ENCODE results near the gene TMEM185B.

TMEM185B gene

GRCh38 chr2:120244656-120245519, 21.7 kb upstream of the TMEM185B start:
- TF ChIP-seq, protein P1, sequence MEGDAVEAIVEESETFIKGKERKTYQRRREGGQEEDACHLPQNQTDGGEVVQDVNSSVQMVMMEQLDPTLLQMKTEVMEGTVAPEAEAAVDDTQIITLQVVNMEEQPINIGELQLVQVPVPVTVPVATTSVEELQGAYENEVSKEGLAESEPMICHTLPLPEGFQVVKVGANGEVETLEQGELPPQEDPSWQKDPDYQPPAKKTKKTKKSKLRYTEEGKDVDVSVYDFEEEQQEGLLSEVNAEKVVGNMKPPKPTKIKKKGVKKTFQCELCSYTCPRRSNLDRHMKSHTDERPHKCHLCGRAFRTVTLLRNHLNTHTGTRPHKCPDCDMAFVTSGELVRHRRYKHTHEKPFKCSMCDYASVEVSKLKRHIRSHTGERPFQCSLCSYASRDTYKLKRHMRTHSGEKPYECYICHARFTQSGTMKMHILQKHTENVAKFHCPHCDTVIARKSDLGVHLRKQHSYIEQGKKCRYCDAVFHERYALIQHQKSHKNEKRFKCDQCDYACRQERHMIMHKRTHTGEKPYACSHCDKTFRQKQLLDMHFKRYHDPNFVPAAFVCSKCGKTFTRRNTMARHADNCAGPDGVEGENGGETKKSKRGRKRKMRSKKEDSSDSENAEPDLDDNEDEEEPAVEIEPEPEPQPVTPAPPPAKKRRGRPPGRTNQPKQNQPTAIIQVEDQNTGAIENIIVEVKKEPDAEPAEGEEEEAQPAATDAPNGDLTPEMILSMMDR (conservative IDR thresholded peaks at IDR 0.05; ENCODE audit: low read length) = no peak
- TF ChIP-seq EZH2phosphoT487 (IDR thresholded peaks at IDR 0.05; ENCODE audit: borderline replicate concordance) = no peak
- H3K4me1 ChIP-seq (ENCODE audit: insufficient read depth, low read length, poor library complexity, severe bottlenecking) = peaks cover 12% of the 10 kb centered on the region
- H3K9ac ChIP-seq (ENCODE audit: low read depth, low read length, poor library complexity, severe bottlenecking) = no peak overlapping the region
- no peaks in the 10 kb centered on the region for H3F3A ChIP-seq (ENCODE audit: low read depth)
- no peak overlapping the region for H3K4me3 ChIP-seq (ENCODE audit: low read length, poor library complexity, severe bottlenecking)
- no peaks in the 10 kb centered on the region for H3K36me3 ChIP-seq (ENCODE audit: insufficient read depth, low read length)
- no peaks in the 10 kb centered on the region for H3K79me2 ChIP-seq (ENCODE audit: insufficient read depth, low read length)
- H2AFZ ChIP-seq (ENCODE audit: low read length) = no peak overlapping the region
- H3K9me2 ChIP-seq (replicated peaks; ENCODE audit: low read depth, low read length) = no peaks in the 10 kb centered on the region
- no peaks in the 10 kb centered on the region for H3K27me3 ChIP-seq (ENCODE audit: insufficient read depth, low read length, poor library complexity, severe bottlenecking)
- no peaks in the 10 kb centered on the region for H3K9me3 ChIP-seq (ENCODE audit: insufficient read depth, low read depth, low read length)
- H3K4me2 ChIP-seq (ENCODE audit: low read depth, low read length, poor library complexity, severe bottlenecking) = no peak overlapping the region
- no peaks in the 10 kb centered on the region for H4K20me1 ChIP-seq (ENCODE audit: insufficient read depth, low read length, poor library complexity, severe bottlenecking)

DNA sequence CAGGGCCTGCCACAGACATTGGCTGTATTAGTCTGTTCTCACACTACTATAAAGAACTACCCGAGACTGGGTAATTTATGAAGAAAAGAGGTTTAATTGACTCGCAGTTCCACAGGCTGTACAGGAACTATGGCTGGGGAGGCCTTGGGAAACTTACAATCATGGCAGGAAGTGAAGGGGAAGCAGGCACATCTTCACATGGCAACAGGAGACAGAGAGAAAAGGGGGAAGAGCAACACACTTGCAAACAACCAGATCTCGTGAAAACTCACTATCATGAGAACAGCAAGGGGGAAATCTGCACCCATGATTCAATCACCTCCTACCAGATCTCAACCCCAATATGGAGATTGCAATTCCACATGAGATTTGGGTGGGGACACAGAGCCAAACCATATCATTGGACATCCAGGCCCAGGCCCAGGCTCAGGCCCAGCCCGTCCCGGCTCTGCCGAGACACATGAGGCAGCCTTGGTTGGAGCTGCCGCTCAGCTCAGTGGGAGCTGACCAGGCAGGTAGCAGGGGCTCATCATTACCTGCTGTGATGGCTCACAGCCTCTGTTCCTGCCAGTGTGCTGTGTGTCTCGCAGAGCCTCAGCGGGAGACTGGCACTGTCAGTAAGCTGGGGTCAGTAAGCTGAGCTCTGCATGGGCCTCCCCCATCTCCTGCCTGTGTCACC, 20.8 kb upstream of the TMEM185B start:
- Histone ChIP-seq H3K4me2 (ENCODE audit: low read depth, low read length, poor library complexity, severe bottlenecking) (no peak overlapping the region), H4K20me1 (ENCODE audit: insufficient read depth, low read length, poor library complexity, severe bottlenecking) (no peaks in the 10 kb centered on the region), H3K4me3 (ENCODE audit: low read length, poor library complexity, severe bottlenecking) (no peak overlapping the region), H3K4me1 (ENCODE audit: insufficient read depth, low read length, poor library complexity, severe bottlenecking) (peaks cover 12% of the 10 kb centered on the region), H3K9ac (ENCODE audit: low read depth, low read length, poor library complexity, severe bottlenecking) (no peak overlapping the region), H3F3A (ENCODE audit: low read depth) (no peaks in the 10 kb centered on the region), H3K27me3 (ENCODE audit: insufficient read depth, low read length, poor library complexity, severe bottlenecking) (no peaks in the 10 kb centered on the region), H3K9me2 (replicated peaks; ENCODE audit: low read depth, low read length) (no peaks in the 10 kb centered on the region), H3K9me3 (ENCODE audit: insufficient read depth, low read depth, low read length) (no peaks in the 10 kb centered on the region), H3K79me2 (ENCODE audit: insufficient read depth, low read length) (no peaks in the 10 kb centered on the region), H2AFZ (ENCODE audit: low read length) (no peak overlapping the region), H3K36me3 (ENCODE audit: insufficient read depth, low read length) (no peaks in the 10 kb centered on the region)
- no peak for TF ChIP-seq EZH2phosphoT487 (IDR thresholded peaks at IDR 0.05; ENCODE audit: borderline replicate concordance)
- TF ChIP-seq, protein P1 (conservative IDR thresholded peaks at IDR 0.05; ENCODE audit: low read length) = no peak

DNA sequence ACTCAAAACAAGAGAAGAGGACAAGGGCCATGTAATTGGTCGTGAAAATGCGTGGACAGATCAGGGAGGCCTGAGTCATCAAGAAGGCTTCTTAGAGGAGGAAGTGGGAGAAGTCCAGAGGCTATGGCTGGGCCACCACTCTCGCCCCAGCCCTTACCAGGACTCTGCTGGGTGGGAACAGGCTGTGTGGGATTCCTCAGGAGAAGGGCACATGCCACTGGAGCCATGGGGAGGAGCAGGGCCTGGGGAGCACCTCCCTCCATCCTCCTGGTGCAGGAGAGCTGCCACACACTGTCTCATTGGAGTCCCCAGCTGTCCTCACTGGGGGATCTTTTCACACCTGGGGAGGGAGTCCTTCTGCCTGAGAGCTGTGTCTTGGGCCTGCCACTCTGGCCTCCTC, 20.0 kb upstream of the TMEM185B start:
- Histone ChIP-seq H3K4me2 (ENCODE audit: low read depth, low read length, poor library complexity, severe bottlenecking) (no peak overlapping the region), H3K9me3 (ENCODE audit: insufficient read depth, low read depth, low read length) (no peaks in the 10 kb centered on the region), H3K4me3 (ENCODE audit: low read length, poor library complexity, severe bottlenecking) (no peak overlapping the region), H3K9ac (ENCODE audit: low read depth, low read length, poor library complexity, severe bottlenecking) (no peak overlapping the region), H3K4me1 (ENCODE audit: insufficient read depth, low read length, poor library complexity, severe bottlenecking) (peaks cover 9% of the 10 kb centered on the region), H2AFZ (ENCODE audit: low read length) (no peak overlapping the region), H3F3A (ENCODE audit: low read depth) (no peaks in the 10 kb centered on the region), H3K79me2 (ENCODE audit: insufficient read depth, low read length) (no peaks in the 10 kb centered on the region), H3K9me2 (replicated peaks; ENCODE audit: low read depth, low read length) (no peaks in the 10 kb centered on the region), H3K27me3 (ENCODE audit: insufficient read depth, low read length, poor library complexity, severe bottlenecking) (no peaks in the 10 kb centered on the region), H3K36me3 (ENCODE audit: insufficient read depth, low read length) (no peaks in the 10 kb centered on the region), H4K20me1 (ENCODE audit: insufficient read depth, low read length, poor library complexity, severe bottlenecking) (no peaks in the 10 kb centered on the region)
- no peak for TF ChIP-seq EZH2phosphoT487 (IDR thresholded peaks at IDR 0.05; ENCODE audit: borderline replicate concordance)
- TF ChIP-seq, protein P1 (conservative IDR thresholded peaks at IDR 0.05; ENCODE audit: low read length) = no peak
